Effector memory CD4-positive, alpha-beta T cell (primary cell): ENCODE measurements around the gene KIFAP3.

Source experiments
- DNase-seq, 3 donors: peaks; one replicate each; pipeline ENCODE4 v3.0.0-alpha.2; 2020
- H3K27ac ChIP-seq: 2 replicates; pipeline ENCODE4 v1.7.0; 2013; ENCODE audit warnings: mild to moderate bottlenecking, low read length, moderate library complexity; ENCODE audit not compliant: insufficient read depth, poor library complexity, severe bottlenecking
- H3K27me3 ChIP-seq: replicated peaks from 2 replicates; pipeline ENCODE4 v1.7.0; 2013; ENCODE audit warnings: mild to moderate bottlenecking, low read length; ENCODE audit not compliant: insufficient read depth, control insufficient read depth, poor library complexity, severe bottlenecking
- H3K36me3 ChIP-seq: 2 replicates; pipeline ENCODE4 v1.7.0; 2013; ENCODE audit warnings: mild to moderate bottlenecking, low read length, moderate library complexity; ENCODE audit not compliant: control insufficient read depth, insufficient read depth
- H3K4me1 ChIP-seq: 2 replicates; pipeline ENCODE4 v1.7.0; 2013; ENCODE audit warnings: low read length, mild to moderate bottlenecking; ENCODE audit not compliant: control insufficient read depth, insufficient read depth, poor library complexity, severe bottlenecking
- H3K4me3 ChIP-seq: 2 replicates; pipeline ENCODE4 v1.7.0; 2013; ENCODE audit warnings: low read length, low read depth, mild to moderate bottlenecking; ENCODE audit not compliant: insufficient read depth, poor library complexity, severe bottlenecking
- H3K9me3 ChIP-seq: 2 replicates; pipeline ENCODE4 v1.7.0; 2013; ENCODE audit warnings: mild to moderate bottlenecking, low read length, moderate library complexity; ENCODE audit not compliant: control insufficient read depth

Gene KIFAP3

DNA sequence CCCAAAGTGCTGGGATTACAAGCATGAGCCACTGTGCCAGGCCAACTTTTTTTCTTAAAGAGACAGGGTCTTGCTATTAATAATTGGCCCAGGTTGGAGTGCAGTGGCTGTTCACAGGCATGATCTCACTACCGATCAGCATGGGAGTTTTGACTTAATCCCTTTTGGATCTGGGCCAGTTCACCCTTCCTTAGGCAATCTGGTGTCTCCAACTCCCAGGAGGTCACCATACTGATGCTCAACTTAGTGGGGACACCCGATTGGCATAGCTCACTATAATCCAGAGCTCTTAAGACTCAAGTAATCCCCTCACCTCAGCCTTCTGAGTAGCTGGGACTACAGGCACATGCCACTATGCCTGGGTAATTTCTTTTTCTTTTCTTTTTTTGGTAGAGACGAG, 116.6 kb downstream of the KIFAP3 start:
- no peaks in the 10 kb centered on the region for H3K4me1 ChIP-seq
- H3K36me3 ChIP-seq: no peaks in the 10 kb centered on the region
- H3K27me3 ChIP-seq: no peaks in the 10 kb centered on the region
- no peak for DNase-seq
- H3K27ac ChIP-seq: no peak overlapping the region
- H3K9me3 ChIP-seq: no peaks in the 10 kb centered on the region
- no peak overlapping the region for H3K4me3 ChIP-seq

DNA sequence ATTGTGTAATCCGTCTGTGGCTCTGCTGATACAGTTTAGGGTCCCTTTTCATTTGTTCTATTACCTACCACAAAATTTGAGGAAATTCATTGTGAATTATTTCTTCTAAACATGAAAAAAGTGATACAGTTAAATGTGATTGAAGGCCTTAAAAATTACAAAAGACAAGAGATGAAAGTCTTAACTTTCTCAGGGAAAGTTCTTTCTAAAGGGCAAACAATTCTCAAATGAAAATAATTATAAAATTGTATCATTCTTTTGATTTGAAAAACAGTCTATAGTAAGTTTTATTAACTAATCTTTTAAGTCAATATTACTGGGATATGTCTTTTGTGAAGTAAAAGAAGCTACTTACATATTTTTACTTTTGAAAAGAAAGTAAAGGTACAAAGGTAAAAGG, 123.4 kb downstream of the KIFAP3 start:
- no peak for DNase-seq
- no peaks in the 10 kb centered on the region for H3K36me3 ChIP-seq
- no peak overlapping the region for H3K27ac ChIP-seq
- no peaks in the 10 kb centered on the region for H3K9me3 ChIP-seq
- H3K27me3 ChIP-seq: no peaks in the 10 kb centered on the region
- H3K4me1 ChIP-seq: no peaks in the 10 kb centered on the region
- H3K4me3 ChIP-seq: no peak overlapping the region

- H3K4me3 ChIP-seq: no peak overlapping the region
- H3K36me3 ChIP-seq: no peaks in the 10 kb centered on the region
- no peak for DNase-seq
- no peaks in the 10 kb centered on the region for H3K9me3 ChIP-seq
- H3K27me3 ChIP-seq: no peaks in the 10 kb centered on the region
- H3K4me1 ChIP-seq: no peaks in the 10 kb centered on the region
- H3K27ac ChIP-seq: no peak overlapping the region
Observed at GRCh38 chr1:169949139-169949538, 125.4 kb downstream of the KIFAP3 start.

- H3K27ac ChIP-seq: no peak overlapping the region
- no peaks in the 10 kb centered on the region for H3K4me1 ChIP-seq
- H3K36me3 ChIP-seq: no peaks in the 10 kb centered on the region
- no peak overlapping the region for H3K4me3 ChIP-seq
- H3K27me3 ChIP-seq: no peaks in the 10 kb centered on the region
- no peaks in the 10 kb centered on the region for H3K9me3 ChIP-seq
- no peak for DNase-seq
Observed at GRCh38 chr1:169946206-169946605, 128.3 kb downstream of the KIFAP3 start.

DNA sequence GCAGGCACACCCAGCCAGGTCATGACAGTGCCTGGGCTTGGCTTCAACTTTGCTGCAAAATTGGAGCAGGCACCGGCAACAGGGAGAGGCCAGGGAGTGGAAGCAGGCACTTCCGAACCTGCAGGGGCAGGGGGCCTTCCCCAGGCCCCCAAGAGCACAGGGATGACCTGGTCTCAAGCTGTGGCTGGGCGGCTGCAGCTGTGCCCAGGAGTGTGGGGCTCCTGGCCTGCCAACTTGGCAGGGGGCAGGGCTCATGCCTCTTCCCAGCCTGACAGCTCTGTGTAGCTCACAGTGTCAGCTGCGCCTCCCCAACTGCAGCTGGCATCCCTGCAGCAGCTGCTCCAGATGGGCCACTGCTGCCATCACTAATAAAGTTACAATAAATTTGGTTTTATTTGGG, 129.3 kb downstream of the KIFAP3 start:
- no peak for DNase-seq
- no peaks in the 10 kb centered on the region for H3K27me3 ChIP-seq
- H3K4me3 ChIP-seq: no peak overlapping the region
- no peak overlapping the region for H3K27ac ChIP-seq
- H3K9me3 ChIP-seq: no peaks in the 10 kb centered on the region
- no peaks in the 10 kb centered on the region for H3K4me1 ChIP-seq
- no peaks in the 10 kb centered on the region for H3K36me3 ChIP-seq

DNA sequence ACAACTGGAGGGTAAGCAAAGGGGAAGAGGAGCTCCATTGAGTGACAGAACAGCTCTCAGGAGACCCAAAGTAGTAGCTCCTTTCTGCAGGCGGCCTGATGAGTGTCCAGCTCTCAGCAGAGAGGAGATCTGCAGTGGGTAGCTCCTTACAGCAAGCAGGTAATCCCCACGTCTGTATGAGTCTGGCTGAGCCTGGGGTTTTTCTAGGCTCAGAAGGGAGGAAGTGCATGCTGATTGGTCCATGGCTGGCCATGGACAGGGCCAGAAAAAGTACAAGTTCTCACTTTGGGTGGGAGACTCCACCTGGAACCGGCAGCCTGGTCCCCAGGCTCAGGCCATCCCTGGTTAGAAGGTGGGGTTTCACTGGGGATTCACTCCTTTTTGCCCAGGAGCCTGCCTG, 129.9 kb downstream of the KIFAP3 start:
- no peaks in the 10 kb centered on the region for H3K27me3 ChIP-seq
- H3K9me3 ChIP-seq: no peaks in the 10 kb centered on the region
- H3K36me3 ChIP-seq: no peaks in the 10 kb centered on the region
- H3K27ac ChIP-seq: no peak overlapping the region
- DNase-seq: no peak
- H3K4me3 ChIP-seq: no peak overlapping the region
- H3K4me1 ChIP-seq: no peaks in the 10 kb centered on the region

DNA sequence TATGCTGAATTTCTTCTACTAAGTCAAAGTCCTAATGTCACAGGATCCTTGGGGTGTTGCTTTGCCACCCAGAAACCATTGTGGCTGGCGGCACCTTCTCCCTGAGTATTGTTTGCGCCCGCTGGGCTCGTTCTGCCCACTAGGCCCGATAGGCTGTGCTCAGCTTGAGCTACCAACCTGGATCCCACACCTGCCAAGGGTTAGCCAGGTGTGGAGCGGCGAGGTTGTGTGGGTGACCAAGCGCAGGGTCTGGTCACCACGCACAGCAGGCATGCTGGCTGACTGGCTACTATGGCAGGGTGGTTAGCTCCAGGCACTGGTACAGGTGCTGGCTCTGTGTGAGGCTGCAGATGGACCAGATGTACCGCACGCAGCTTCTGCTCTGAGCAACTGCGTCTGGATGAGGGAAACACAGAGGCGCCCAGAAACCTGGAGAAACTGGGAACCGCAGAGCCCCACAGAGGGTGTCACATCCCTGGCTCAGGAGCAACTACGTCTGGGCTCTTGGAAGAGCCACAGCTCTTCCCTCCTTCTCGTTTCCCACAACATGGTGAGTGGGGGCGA, 130.4 kb downstream of the KIFAP3 start:
- no peak for DNase-seq
- H3K36me3 ChIP-seq: no peaks in the 10 kb centered on the region
- no peaks in the 10 kb centered on the region for H3K27me3 ChIP-seq
- no peak overlapping the region for H3K4me3 ChIP-seq
- H3K4me1 ChIP-seq: no peaks in the 10 kb centered on the region
- no peaks in the 10 kb centered on the region for H3K9me3 ChIP-seq
- no peak overlapping the region for H3K27ac ChIP-seq

DNA sequence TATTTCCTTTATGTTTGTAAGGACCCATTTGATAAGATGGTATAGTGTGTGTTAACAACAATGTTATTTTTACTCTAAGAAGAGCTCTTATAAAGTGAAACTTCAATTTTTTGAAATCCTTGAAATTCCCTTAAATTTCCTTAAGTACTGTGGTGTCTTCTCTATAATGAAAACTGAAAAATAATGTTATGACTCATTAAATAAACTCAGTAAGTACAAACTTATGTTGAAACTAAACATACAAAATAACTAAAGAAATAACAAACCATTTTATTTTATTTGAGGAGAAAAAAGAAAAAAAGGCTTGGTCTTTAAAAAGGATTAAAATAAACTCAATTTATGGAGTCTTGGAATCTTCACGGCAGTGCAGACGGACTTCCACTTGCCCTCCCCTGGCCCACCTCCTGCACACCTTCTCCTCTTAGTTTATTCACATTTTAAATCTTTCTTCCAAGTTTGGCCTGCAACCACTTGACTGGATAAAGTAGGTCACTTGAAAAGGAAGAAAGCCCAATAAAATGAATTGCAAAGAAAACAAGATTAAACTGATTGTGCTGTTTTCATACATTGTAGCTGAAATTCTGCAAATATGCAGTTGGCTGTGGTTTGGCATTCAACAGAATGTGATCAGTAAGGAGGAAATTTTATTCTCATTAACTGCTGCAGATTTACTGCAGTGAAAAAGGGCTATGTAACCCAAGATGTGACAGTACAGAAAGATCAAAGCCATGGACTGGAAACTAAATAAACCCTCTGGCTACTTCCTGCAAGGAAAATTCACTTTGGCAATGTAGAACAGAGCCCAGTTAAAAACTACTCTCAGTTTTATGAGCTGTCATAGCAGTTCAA, 132.3 kb downstream of the KIFAP3 start:
- Histone ChIP-seq H3K27me3 (no peaks in the 10 kb centered on the region), H3K4me1 (no peaks in the 10 kb centered on the region), H3K9me3 (no peaks in the 10 kb centered on the region), H3K4me3 (no peak overlapping the region), H3K27ac (no peak overlapping the region), H3K36me3 (no peaks in the 10 kb centered on the region)
- DNase-seq: no peak

DNA sequence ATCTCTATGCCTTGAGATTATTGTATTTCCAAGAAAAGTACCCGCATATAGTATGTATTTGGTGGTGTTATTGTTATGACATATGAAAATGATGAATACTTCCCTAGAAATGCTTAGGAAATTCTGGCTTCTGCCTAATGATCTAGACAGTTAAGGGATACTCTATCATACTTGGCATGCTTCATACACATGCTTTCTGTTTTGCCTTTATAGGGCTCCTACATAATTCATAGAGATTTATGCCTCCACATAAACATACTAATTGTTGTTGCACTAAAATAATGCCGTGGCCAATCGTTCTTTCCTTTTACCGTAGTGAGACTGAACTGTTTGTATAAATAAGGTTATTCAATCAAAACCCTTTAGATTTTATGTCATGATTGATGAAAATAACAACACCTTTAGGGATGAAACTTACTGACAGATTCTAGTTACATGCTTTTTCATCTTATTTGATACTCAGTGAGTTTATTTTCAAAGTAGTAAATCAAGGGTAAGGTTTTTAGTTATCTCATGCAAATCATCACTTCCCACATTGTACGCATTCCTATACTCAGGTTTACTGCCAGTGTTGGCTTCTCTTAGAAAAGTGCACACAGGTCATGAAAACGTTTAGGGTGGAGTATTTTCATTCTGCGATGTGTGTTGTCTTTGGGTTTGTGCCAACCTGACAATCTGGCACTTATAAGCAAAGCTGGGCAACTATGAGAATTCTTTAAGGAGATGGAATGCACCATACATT, 140.3 kb downstream of the KIFAP3 start:
- no peak overlapping the region for H3K27ac ChIP-seq
- no peak for DNase-seq
- no peaks in the 10 kb centered on the region for H3K27me3 ChIP-seq
- no peaks in the 10 kb centered on the region for H3K36me3 ChIP-seq
- no peaks in the 10 kb centered on the region for H3K4me1 ChIP-seq
- no peaks in the 10 kb centered on the region for H3K9me3 ChIP-seq
- H3K4me3 ChIP-seq: no peak overlapping the region

GRCh38 chr1:169931795-169932231, 142.7 kb downstream of the KIFAP3 start:
- H3K27me3 ChIP-seq: no peaks in the 10 kb centered on the region
- no peaks in the 10 kb centered on the region for H3K4me1 ChIP-seq
- H3K27ac ChIP-seq: no peak overlapping the region
- H3K36me3 ChIP-seq: no peaks in the 10 kb centered on the region
- no peak for DNase-seq
- H3K4me3 ChIP-seq: no peak overlapping the region
- H3K9me3 ChIP-seq: no peaks in the 10 kb centered on the region
